ENCODE data around the gene HOXB8.

Gene HOXB8

GRCh38 chr17:48631693-48632578 is 16.8 kb upstream of the HOXB8 start:
- TF ChIP-seq, protein P1, sequence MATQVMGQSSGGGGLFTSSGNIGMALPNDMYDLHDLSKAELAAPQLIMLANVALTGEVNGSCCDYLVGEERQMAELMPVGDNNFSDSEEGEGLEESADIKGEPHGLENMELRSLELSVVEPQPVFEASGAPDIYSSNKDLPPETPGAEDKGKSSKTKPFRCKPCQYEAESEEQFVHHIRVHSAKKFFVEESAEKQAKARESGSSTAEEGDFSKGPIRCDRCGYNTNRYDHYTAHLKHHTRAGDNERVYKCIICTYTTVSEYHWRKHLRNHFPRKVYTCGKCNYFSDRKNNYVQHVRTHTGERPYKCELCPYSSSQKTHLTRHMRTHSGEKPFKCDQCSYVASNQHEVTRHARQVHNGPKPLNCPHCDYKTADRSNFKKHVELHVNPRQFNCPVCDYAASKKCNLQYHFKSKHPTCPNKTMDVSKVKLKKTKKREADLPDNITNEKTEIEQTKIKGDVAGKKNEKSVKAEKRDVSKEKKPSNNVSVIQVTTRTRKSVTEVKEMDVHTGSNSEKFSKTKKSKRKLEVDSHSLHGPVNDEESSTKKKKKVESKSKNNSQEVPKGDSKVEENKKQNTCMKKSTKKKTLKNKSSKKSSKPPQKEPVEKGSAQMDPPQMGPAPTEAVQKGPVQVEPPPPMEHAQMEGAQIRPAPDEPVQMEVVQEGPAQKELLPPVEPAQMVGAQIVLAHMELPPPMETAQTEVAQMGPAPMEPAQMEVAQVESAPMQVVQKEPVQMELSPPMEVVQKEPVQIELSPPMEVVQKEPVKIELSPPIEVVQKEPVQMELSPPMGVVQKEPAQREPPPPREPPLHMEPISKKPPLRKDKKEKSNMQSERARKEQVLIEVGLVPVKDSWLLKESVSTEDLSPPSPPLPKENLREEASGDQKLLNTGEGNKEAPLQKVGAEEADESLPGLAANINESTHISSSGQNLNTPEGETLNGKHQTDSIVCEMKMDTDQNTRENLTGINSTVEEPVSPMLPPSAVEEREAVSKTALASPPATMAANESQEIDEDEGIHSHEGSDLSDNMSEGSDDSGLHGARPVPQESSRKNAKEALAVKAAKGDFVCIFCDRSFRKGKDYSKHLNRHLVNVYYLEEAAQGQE (IDR thresholded peaks at IDR 0.05; ENCODE audit: insufficient read depth in 1 of 2, low read depth in 2 of 2, low read length in 2 of 2), result no peak
- TF ChIP-seq TAF1 (IDR thresholded peaks at IDR 0.05; ENCODE audit: borderline replicate concordance, insufficient read depth, low read length) (no peak), SIN3A (IDR thresholded peaks at IDR 0.05; ENCODE audit: borderline replicate concordance, insufficient read depth, low read length) (no peak), POLR2AphosphoS5 (IDR thresholded peaks at IDR 0.05; ENCODE audit: low read depth, low read length) (no peak), FOXP2 (optimal IDR thresholded peaks at IDR 0.05; ENCODE audit: borderline replicate concordance, extremely low read depth, extremely low read length, insufficient read depth) (no peak)

DNA sequence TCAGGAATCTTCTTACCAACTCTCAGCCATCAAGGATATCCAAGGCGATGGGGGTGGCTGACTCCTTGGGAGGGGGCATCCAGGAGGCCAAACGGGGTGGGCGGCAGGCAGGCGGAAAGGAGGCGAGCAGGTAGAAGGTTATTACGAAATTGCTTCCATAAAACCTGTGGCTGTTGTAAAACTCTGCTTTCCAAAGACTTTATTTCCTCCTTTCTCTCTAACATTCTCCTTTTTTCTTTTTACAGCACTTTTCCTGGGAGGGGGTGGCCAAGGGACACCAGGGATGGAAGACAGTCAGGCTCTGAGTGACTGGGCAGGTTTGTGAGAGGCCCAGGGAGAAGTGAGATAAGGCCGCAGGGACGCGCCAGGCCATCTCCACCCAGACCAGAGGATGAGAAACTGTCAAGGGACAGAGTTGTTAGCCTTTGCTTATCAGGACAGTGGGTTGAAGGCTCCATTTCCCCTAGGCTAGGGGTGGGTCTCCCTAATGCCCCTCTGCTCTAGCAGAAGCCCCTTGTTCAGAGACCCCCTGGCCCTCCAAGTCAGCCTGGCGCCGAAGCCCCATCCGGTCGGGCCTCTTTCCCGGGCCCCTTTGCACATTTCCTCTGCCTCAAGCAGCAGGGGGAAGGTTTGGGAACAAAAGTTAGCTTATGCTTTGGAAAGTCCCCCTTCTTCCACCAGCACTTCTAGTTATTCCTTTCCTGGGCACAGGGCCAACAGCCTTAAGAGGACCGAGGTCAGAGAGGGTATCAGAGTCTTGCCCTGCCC is 16.0 kb upstream of the HOXB8 start:
- TF ChIP-seq FOXP2 (optimal IDR thresholded peaks at IDR 0.05; ENCODE audit: borderline replicate concordance, extremely low read depth, extremely low read length, insufficient read depth) (no peak), TAF1 (IDR thresholded peaks at IDR 0.05; ENCODE audit: borderline replicate concordance, insufficient read depth, low read length) (no peak), SIN3A (IDR thresholded peaks at IDR 0.05; ENCODE audit: borderline replicate concordance, insufficient read depth, low read length) (no peak), POLR2AphosphoS5 (IDR thresholded peaks at IDR 0.05; ENCODE audit: low read depth, low read length) (no peak)
- TF ChIP-seq, protein P1 (IDR thresholded peaks at IDR 0.05; ENCODE audit: insufficient read depth in 1 of 2, low read depth in 2 of 2, low read length in 2 of 2), result no peak

- no peak for TF ChIP-seq FOXP2 (optimal IDR thresholded peaks at IDR 0.05; ENCODE audit: borderline replicate concordance, extremely low read depth, extremely low read length, insufficient read depth)
- no peak for TF ChIP-seq POLR2AphosphoS5 (IDR thresholded peaks at IDR 0.05; ENCODE audit: low read depth, low read length)
- TF ChIP-seq, protein P1 (IDR thresholded peaks at IDR 0.05; ENCODE audit: insufficient read depth in 1 of 2, low read depth in 2 of 2, low read length in 2 of 2), result no peak
- TF ChIP-seq SIN3A (IDR thresholded peaks at IDR 0.05; ENCODE audit: borderline replicate concordance, insufficient read depth, low read length), result no peak
- no peak for TF ChIP-seq TAF1 (IDR thresholded peaks at IDR 0.05; ENCODE audit: borderline replicate concordance, insufficient read depth, low read length)
These were observed 15.2 kb upstream of the HOXB8 start for GRCh38 chr17:48630009-48630924.

DNA sequence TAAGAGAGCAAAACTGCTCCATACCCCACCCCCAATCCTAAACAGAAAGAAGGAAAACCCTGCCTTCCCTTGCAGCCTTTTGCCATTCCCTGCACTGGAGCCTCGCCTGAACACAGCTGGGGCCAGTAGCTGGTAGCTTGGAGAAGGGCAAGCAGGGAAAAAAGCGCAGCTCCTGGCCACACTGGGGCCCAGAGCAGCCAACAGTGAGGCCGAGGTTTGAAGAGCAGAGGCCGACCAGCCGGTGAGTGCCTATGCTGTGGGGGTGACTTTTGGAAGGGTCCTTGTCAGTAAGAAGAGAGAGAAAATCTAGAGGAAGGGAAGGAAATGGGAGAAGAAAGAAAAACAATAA is 14.3 kb upstream of the HOXB8 start:
- TF ChIP-seq, protein P1 (IDR thresholded peaks at IDR 0.05; ENCODE audit: insufficient read depth in 1 of 2, low read depth in 2 of 2, low read length in 2 of 2), result no peak
- TF ChIP-seq POLR2AphosphoS5 (IDR thresholded peaks at IDR 0.05; ENCODE audit: low read depth, low read length), result no peak
- TF ChIP-seq SIN3A (IDR thresholded peaks at IDR 0.05; ENCODE audit: borderline replicate concordance, insufficient read depth, low read length), result no peak
- TF ChIP-seq TAF1 (IDR thresholded peaks at IDR 0.05; ENCODE audit: borderline replicate concordance, insufficient read depth, low read length), result no peak
- no peak for TF ChIP-seq FOXP2 (optimal IDR thresholded peaks at IDR 0.05; ENCODE audit: borderline replicate concordance, extremely low read depth, extremely low read length, insufficient read depth)
